GM23338 (cell line): Measurements from ENCODE around the gene KLK11. TPM values are rescaled to one million over a fixed set of nuclear protein-coding genes. Genes with fewer than 3 reads are reported as not detected.

Experiments
- EZH2 ChIP-seq: fragments of 200-600 bp; sonication (generic); IDR thresholded peaks from one replicate; pipeline ENCODE4 v1.8.0; 2017; ENCODE audit warnings: antibody characterized with exemption, mild to moderate bottlenecking, low read depth; ENCODE audit not compliant: unreplicated experiment
- JUNB ChIP-seq: IDR thresholded peaks from one replicate; pipeline ENCODE4 v1.6.1; 2016; ENCODE audit warnings: antibody characterized with exemption; ENCODE audit not compliant: unreplicated experiment
- NANOG ChIP-seq: IDR thresholded peaks from 2 replicates; pipeline ENCODE4 v1.6.1; 2016; ENCODE audit warnings: antibody characterized with exemption, borderline replicate concordance
- POLR2AphosphoS5 ChIP-seq: IDR thresholded peaks from 2 replicates; pipeline ENCODE4 v1.6.1; 2016; ENCODE audit warnings: antibody characterized with exemption, low read depth
- STAT1 ChIP-seq: IDR thresholded peaks from one replicate; pipeline ENCODE4 v1.6.1; 2016; ENCODE audit warnings: antibody characterized with exemption; ENCODE audit not compliant: unreplicated experiment
- ZNF114 ChIP-seq: fragments of 250-450 bp; sonication (Bioruptor Pico); IDR thresholded peaks from 2 replicates; pipeline ENCODE4 v1.5.0; 2020; ENCODE audit warnings: mild to moderate bottlenecking, moderate library complexity
- ZNF331 ChIP-seq: fragments of 250-450 bp; sonication (Bioruptor Pico); IDR thresholded peaks from 2 replicates; pipeline ENCODE4 v1.5.0; 2020; ENCODE audit warnings: low read depth, mild to moderate bottlenecking, moderate library complexity
- polyA plus RNA-seq: library from polyadenylated mRNA; unstranded; fragments of >200 nt; fragmentation: Nextera tagmentation; extraction: Ambion mirVana; gene quantifications from 2 replicates; pipeline ENCODE4 v1.2.1, GENCODE V29; 2016
- total RNA-seq: library from RNA; depleted of rRNA; stranded (reverse); fragments of >200 nt; shearing (Covaris generic); gene quantifications from 2 replicates; pipeline ENCODE4 v1.2.3, GENCODE V29; 2014; rRNA removed
- TF ChIP-seq, protein P1 (sequence below): IDR thresholded peaks from one replicate; pipeline ENCODE4 v1.6.1; 2018; ENCODE audit warnings: antibody characterized with exemption; ENCODE audit not compliant: unreplicated experiment
- TF ChIP-seq, protein P2 (sequence below): IDR thresholded peaks from 2 replicates; pipeline ENCODE4 v1.6.1; 2016; ENCODE audit warnings: antibody characterized with exemption
- TF ChIP-seq, protein P3 (sequence below), 2 experiments: fragments of 200-600 bp in 1 of 2; sonication (generic) in 1 of 2; conservative IDR thresholded peaks; 2 replicates each; pipeline versions ENCODE4 v1.5.1 to v1.6.1; 2016 to 2017; ENCODE audit warnings: antibody characterized with exemption in 2 of 2, low read depth in 2 of 2, mild to moderate bottlenecking in 2 of 2, moderate library complexity in 1 of 2

KLK11 gene
- total and polyA plus RNA-seq, 2 experiments from 2014 or later, result not detected

DNA sequence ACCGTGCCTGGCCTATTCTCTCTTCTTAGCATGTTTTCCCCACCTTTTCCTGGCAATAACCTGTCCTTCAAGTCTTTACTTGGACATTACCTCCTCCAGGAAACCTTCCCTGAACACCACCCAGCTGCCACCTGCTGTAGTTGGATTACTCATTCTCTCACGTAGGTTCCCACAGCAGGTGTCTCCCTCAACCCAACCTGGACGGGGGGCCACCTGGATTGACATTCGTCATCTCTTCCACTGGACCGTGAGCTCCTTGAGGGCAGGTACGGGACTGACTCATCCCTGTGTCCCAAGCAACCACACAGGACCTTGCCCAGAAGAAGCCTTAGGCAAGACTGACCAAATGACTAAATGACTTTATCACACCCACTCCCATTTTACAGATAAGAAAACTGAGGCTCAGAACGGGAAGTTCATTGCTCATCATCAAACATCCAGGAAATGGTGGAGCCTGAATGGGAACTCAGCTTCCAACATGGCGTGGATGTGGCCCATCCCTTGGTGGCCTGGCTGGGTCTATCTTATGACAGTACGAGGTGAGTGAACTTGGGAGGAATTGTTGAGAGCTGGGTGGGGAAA is 53.5 kb downstream of the KLK11 start (continued):
- TF ChIP-seq, protein P1, sequence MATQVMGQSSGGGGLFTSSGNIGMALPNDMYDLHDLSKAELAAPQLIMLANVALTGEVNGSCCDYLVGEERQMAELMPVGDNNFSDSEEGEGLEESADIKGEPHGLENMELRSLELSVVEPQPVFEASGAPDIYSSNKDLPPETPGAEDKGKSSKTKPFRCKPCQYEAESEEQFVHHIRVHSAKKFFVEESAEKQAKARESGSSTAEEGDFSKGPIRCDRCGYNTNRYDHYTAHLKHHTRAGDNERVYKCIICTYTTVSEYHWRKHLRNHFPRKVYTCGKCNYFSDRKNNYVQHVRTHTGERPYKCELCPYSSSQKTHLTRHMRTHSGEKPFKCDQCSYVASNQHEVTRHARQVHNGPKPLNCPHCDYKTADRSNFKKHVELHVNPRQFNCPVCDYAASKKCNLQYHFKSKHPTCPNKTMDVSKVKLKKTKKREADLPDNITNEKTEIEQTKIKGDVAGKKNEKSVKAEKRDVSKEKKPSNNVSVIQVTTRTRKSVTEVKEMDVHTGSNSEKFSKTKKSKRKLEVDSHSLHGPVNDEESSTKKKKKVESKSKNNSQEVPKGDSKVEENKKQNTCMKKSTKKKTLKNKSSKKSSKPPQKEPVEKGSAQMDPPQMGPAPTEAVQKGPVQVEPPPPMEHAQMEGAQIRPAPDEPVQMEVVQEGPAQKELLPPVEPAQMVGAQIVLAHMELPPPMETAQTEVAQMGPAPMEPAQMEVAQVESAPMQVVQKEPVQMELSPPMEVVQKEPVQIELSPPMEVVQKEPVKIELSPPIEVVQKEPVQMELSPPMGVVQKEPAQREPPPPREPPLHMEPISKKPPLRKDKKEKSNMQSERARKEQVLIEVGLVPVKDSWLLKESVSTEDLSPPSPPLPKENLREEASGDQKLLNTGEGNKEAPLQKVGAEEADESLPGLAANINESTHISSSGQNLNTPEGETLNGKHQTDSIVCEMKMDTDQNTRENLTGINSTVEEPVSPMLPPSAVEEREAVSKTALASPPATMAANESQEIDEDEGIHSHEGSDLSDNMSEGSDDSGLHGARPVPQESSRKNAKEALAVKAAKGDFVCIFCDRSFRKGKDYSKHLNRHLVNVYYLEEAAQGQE, result no peak
- TF ChIP-seq POLR2AphosphoS5 (no peak), STAT1 (no peak), NANOG (no peak), JUNB (no peak), EZH2 (no peak), ZNF331 (CRISPR knock-in tag) (no peak), ZNF114 (no peak)
- TF ChIP-seq, protein P2, sequence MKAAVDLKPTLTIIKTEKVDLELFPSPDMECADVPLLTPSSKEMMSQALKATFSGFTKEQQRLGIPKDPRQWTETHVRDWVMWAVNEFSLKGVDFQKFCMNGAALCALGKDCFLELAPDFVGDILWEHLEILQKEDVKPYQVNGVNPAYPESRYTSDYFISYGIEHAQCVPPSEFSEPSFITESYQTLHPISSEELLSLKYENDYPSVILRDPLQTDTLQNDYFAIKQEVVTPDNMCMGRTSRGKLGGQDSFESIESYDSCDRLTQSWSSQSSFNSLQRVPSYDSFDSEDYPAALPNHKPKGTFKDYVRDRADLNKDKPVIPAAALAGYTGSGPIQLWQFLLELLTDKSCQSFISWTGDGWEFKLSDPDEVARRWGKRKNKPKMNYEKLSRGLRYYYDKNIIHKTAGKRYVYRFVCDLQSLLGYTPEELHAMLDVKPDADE, result no peak
- TF ChIP-seq, protein P3, sequence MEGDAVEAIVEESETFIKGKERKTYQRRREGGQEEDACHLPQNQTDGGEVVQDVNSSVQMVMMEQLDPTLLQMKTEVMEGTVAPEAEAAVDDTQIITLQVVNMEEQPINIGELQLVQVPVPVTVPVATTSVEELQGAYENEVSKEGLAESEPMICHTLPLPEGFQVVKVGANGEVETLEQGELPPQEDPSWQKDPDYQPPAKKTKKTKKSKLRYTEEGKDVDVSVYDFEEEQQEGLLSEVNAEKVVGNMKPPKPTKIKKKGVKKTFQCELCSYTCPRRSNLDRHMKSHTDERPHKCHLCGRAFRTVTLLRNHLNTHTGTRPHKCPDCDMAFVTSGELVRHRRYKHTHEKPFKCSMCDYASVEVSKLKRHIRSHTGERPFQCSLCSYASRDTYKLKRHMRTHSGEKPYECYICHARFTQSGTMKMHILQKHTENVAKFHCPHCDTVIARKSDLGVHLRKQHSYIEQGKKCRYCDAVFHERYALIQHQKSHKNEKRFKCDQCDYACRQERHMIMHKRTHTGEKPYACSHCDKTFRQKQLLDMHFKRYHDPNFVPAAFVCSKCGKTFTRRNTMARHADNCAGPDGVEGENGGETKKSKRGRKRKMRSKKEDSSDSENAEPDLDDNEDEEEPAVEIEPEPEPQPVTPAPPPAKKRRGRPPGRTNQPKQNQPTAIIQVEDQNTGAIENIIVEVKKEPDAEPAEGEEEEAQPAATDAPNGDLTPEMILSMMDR (conservative IDR thresholded peaks at IDR 0.05; ENCODE audit: low read depth in 2 of 2), result no peak

Other genes starting within 250 kb of the KLK11 start
- not detected in 2 replicates for gene ACP4, start 236.2 kb downstream of the KLK11 start, total RNA-seq
- gene ACP4, start 236.2 kb downstream of the KLK11 start, polyA plus RNA-seq, result not detected in 2 replicates
- 0.31 TPM in 1 of 2 replicates, not detected in the other for gene KLK1, start 202.8 kb downstream of the KLK11 start, total RNA-seq
- gene KLK1, start 202.8 kb downstream of the KLK11 start, polyA plus RNA-seq, result 2.4 and 3.0 TPM in 2 replicates
- not detected in 2 replicates for gene KLK15, start 193.0 kb downstream of the KLK11 start, total RNA-seq
- gene KLK15, start 193.0 kb downstream of the KLK11 start, polyA plus RNA-seq, result not detected in 2 replicates
- not detected in 2 replicates for gene KLK3, start 171.7 kb downstream of the KLK11 start, total RNA-seq
- 0.14 and 0.19 TPM in 2 replicates for gene KLK3, start 171.7 kb downstream of the KLK11 start, polyA plus RNA-seq
- gene KLK2, start 153.2 kb downstream of the KLK11 start, total RNA-seq, result 0.69 TPM in 1 of 2 replicates, not detected in the other
- 0.18 TPM in 1 of 2 replicates, not detected in the other for gene KLK2, start 153.2 kb downstream of the KLK11 start, polyA plus RNA-seq
- gene KLK4, start 115.2 kb downstream of the KLK11 start, total RNA-seq, result 0.54 and 0.76 TPM in 2 replicates
- gene KLK4, start 115.2 kb downstream of the KLK11 start, polyA plus RNA-seq, result 1.8 and 2.2 TPM in 2 replicates
- 0.54 and 0.66 TPM in 2 replicates for gene KLK5, start 73.6 kb downstream of the KLK11 start, total RNA-seq
- gene KLK5, start 73.6 kb downstream of the KLK11 start, polyA plus RNA-seq, result 0.77 TPM in 1 of 2 replicates, not detected in the other
- gene KLK6, start 57.0 kb downstream of the KLK11 start, total RNA-seq, result 0.39 and 0.56 TPM in 2 replicates
- 0.47 and 0.56 TPM in 2 replicates for gene KLK6, start 57.0 kb downstream of the KLK11 start, polyA plus RNA-seq
- 0.19 and 1.4 TPM in 2 replicates for gene KLK7, start 42.7 kb downstream of the KLK11 start, total RNA-seq
- 1.1 and 1.5 TPM in 2 replicates for gene KLK7, start 42.7 kb downstream of the KLK11 start, polyA plus RNA-seq
- gene KLK8, start 25.0 kb downstream of the KLK11 start, total RNA-seq, result 4.6 and 4.9 TPM in 2 replicates
- 14.6 and 17.0 TPM in 2 replicates for gene KLK8, start 25.0 kb downstream of the KLK11 start, polyA plus RNA-seq
- 4.9 and 6.6 TPM in 2 replicates for gene KLK10, start 6.9 kb downstream of the KLK11 start, total RNA-seq
- gene KLK10, start 6.9 kb downstream of the KLK11 start, polyA plus RNA-seq, result 6.0 and 6.1 TPM in 2 replicates
- not detected in 2 replicates for gene KLK12, start 8.4 kb upstream of the KLK11 start, total RNA-seq
- gene KLK12, start 8.4 kb upstream of the KLK11 start, polyA plus RNA-seq, result not detected in 2 replicates
- 1.1 and 5.7 TPM in 2 replicates for gene KLK13, start 38.5 kb upstream of the KLK11 start, total RNA-seq
- 3.6 and 4.5 TPM in 2 replicates for gene KLK13, start 38.5 kb upstream of the KLK11 start, polyA plus RNA-seq
- not detected in 2 replicates for gene KLK14, start 56.3 kb upstream of the KLK11 start, total RNA-seq
- 0.42 and 0.52 TPM in 2 replicates for gene KLK14, start 56.3 kb upstream of the KLK11 start, polyA plus RNA-seq
- 15.6 and 18.8 TPM in 2 replicates for gene CTU1, start 81.8 kb upstream of the KLK11 start, total RNA-seq
- gene CTU1, start 81.8 kb upstream of the KLK11 start, polyA plus RNA-seq, result 3.7 and 11.0 TPM in 2 replicates
- gene SIGLEC9, start 98.3 kb upstream of the KLK11 start, total RNA-seq, result not detected in 2 replicates
- not detected in 2 replicates for gene SIGLEC9, start 98.3 kb upstream of the KLK11 start, polyA plus RNA-seq
- not detected in 2 replicates for gene SIGLEC7, start 115.7 kb upstream of the KLK11 start, total RNA-seq
- not detected in 2 replicates for gene SIGLEC7, start 115.7 kb upstream of the KLK11 start, polyA plus RNA-seq
- 0.12 and 0.45 TPM in 2 replicates for gene CD33, start 198.5 kb upstream of the KLK11 start, total RNA-seq
- gene CD33, start 198.5 kb upstream of the KLK11 start, polyA plus RNA-seq, result 0.30 TPM in 1 of 2 replicates, not detected in the other
- not detected in 2 replicates for gene SIGLECL1, start 224.5 kb upstream of the KLK11 start, total RNA-seq
- gene SIGLECL1, start 224.5 kb upstream of the KLK11 start, polyA plus RNA-seq, result not detected in 2 replicates